ENCODE measurements around the gene RECQL. TPM values are rescaled to one million over a fixed set of nuclear protein-coding genes. Genes with fewer than 3 reads are reported as not detected.
A peak's percentile ranks its signal among the peaks of the same experiment; 100 is the strongest.
"Not testable (repeated sequence)": the region's sequence is repeated elsewhere in the genome, so short reads cannot be mapped to it uniquely, and the experiment has no call there.

The RECQL gene
- total RNA-seq, 2 experiments from 2014 or later, result 88.3 to 95.8 TPM

DNA sequence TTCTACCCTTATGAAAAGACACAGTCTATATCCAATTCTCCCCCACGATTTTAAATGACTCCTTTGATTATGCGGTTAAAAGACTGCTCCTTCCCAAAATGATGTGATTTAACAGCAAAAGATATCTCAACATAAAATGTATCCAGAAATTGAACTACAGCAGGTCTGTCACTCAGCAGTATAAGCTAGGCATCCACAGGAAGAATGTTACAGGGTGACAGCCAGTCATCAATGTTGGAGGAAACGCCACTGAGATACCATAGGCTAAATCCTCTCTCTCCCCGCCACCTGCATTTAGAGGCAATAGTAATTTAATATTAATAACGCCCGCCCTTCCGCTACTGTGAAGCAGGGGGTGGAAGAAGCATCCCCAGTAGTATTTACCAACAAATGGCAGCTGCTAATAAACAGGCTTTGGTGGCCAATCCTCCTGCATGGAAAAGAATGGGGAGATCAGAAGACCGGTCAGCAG is 613 bp downstream of the RECQL start:
- no peak overlapping the region for H3K27ac Mint-ChIP-seq
- H3K36me3 Mint-ChIP-seq (ENCODE audit: low read depth), result peaks cover 40% of the 10 kb centered on the region
- no peaks in the 10 kb centered on the region for H3K27me3 Mint-ChIP-seq
- H3K9me3 Mint-ChIP-seq, result no peaks in the 10 kb centered on the region
- DNase-seq, result no peak
- no peak overlapping the region for H3K4me3 Mint-ChIP-seq
- CTCF ChIA-PET, result interaction anchor here (0.9 to 2.2 kb wide), 5 partner anchors 9 to 63 kb away, joined by 3 to 11 read pairs (median 3); partner anchors contain the start of gene PYROXD1
- POLR2A ChIA-PET, result interaction anchor here (1.0 to 1.4 kb wide), 2 partner anchors 11 to 146 kb away, joined by 3 read pairs; no protein-coding TSS in a partner anchor
- peaks cover 56% of the 10 kb centered on the region for H3K4me1 Mint-ChIP-seq

DNA sequence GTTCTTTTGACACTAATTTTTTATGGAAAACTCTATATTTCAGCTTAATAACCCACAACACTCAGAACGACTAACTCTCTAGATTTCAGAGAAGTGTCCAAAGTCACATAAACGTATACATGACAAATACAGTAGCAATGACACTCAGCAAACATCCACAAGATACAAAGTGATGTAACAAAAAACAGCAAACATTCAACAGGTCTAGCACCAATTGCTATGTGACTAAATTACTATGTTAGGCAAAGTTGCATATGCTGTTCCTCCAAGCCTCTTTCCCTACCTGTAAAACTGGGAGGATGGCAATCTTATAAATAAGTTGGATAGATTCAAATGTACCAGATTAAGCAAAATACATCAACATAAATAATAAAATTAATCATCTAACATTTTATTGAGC is 1.7 kb downstream of the RECQL start:
- H3K27ac Mint-ChIP-seq, result no peak overlapping the region
- no peak for DNase-seq
- ChIA-PET POLR2A (no interaction called here), CTCF (interaction anchor here (1.5 kb wide), 1 partner anchor 28 kb away, joined by 5 read pairs; no protein-coding TSS in a partner anchor)
- H3K9me3 Mint-ChIP-seq, result no peaks in the 10 kb centered on the region
- peaks cover 49% of the 10 kb centered on the region for H3K4me1 Mint-ChIP-seq
- peaks cover 47% of the 10 kb centered on the region for H3K36me3 Mint-ChIP-seq (ENCODE audit: low read depth)
- H3K27me3 Mint-ChIP-seq, result no peaks in the 10 kb centered on the region
- no peak overlapping the region for H3K4me3 Mint-ChIP-seq

DNA sequence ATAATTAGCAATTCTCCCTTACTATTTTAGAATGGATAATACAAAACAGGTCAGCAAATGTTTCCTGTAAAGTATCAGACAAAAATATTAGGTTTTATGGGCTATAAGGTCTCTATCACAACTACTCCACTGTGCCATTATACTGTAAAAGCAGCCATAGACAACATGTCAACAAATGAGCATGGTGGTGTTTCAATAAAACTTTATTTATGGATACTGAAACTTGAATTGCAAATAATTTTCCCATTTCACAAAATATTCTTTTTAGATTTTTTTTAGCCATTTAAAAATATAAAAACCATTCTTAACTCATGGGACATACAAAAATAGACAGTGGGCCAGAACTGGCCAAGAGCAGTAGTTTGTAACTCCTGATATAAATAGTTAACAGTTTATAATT is 15.4 kb downstream of the RECQL start:
- ChIA-PET POLR2A (no interaction called here), CTCF (no interaction called here)
- Mint-ChIP-seq H3K4me3 (no peak overlapping the region), H3K27me3 (no peaks in the 10 kb centered on the region), H3K4me1 (peaks cover 7% of the 10 kb centered on the region), H3K36me3 (ENCODE audit: low read depth) (peaks cover 33% of the 10 kb centered on the region), H3K9me3 (no peaks in the 10 kb centered on the region), H3K27ac (no peak overlapping the region)
- DNase-seq, result no peak

DNA sequence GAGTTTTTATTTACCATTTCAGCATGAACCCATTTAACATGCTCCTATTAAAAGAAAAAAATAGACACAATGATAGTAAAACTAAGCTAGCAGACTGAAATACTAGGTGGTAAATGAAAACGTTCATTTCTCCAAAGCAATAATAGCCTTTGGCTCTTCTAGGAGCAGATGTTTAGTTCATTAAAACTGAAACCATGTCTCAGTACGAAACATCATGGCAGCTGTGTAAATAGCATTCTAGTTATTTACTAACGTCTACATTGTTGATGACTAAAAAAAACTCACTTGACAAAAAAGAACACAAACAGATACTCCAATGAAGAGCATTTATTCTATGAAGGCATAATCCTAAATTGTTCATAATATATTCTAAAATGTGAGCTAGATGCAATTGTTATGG is 17.9 kb downstream of the RECQL start:
- Mint-ChIP-seq H3K4me1 (peaks cover 3% of the 10 kb centered on the region), H3K27me3 (no peaks in the 10 kb centered on the region), H3K27ac (no peak overlapping the region), H3K36me3 (ENCODE audit: low read depth) (peaks cover 15% of the 10 kb centered on the region), H3K4me3 (no peak overlapping the region), H3K9me3 (no peaks in the 10 kb centered on the region)
- ChIA-PET CTCF (interaction anchor here (0.6 kb wide), 1 partner anchor 1132 kb away, joined by 3 read pairs; no protein-coding TSS in a partner anchor), POLR2A (interaction anchor here (0.6 kb wide), 1 partner anchor 213 kb away, joined by 5 read pairs; no protein-coding TSS in a partner anchor)
- DNase-seq, result no peak

DNA sequence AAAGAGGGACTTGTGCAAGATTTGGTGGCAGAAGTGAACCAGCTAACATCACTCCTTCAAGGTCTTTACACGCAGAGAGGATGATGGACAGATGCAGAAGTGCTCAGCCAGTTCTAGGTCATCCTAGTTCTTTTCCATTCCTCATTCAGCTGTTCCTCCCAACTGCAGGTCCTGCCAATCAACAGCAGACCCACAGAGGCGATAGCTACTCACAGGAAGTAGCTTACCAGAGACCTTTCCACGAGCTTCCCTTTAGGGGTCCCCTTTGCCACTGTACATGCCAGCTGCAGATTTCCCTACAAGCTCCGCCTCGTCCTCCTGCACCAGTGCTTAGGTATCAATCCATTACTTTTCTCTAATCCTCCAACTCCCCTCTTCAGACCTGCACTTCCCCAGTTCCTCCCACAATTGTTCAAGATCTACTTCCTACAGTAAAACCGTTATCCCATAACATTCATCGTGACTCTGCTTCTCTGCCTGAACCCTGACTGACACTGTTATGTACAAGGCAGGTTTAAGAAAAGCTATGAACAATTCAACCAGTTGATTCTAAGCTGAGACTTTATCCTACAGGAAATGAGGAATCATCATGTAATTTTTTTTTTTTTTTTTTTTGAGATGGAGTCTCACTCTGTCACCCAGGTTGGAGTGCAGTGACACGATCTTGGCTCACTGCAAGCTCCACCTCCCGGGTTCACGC is 22.5 kb downstream of the RECQL start:
- Mint-ChIP-seq H3K36me3 (ENCODE audit: low read depth) (peaks cover 28% of the 10 kb centered on the region), H3K4me1 (peaks cover 2% of the 10 kb centered on the region), H3K27ac (no peak overlapping the region), H3K4me3 (no peak overlapping the region), H3K9me3 (no peaks in the 10 kb centered on the region), H3K27me3 (no peaks in the 10 kb centered on the region)
- DNase-seq, result no peak
- POLR2A ChIA-PET, result interaction anchor here (1.3 kb wide), 1 partner anchor 169 kb away, joined by 3 read pairs; no protein-coding TSS in a partner anchor
- CTCF ChIA-PET, result interaction anchor here (0.6 to 1.3 kb wide), 4 partner anchors 10 to 149 kb away, joined by 3 to 4 read pairs (median 3); no protein-coding TSS in a partner anchor

DNA sequence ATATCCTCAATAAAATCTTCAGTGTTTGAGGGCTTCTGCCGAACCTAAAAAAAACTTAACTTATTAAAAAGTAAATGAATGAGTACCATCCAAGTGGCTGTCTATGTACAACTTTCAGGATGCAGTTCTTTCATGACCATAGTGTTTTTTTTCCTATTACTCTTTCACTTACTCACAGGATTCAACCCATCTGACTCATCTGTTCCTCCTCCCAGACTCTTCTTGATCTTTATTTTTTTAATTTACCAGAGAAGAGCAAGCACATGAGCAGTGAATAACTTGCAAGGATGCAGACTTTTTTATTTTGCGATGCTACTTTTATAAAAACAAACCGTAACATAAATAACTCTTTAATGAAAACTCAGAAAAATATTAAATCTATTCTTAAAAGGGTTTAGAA is 24.5 kb downstream of the RECQL start:
- Mint-ChIP-seq H3K36me3 (ENCODE audit: low read depth) (peaks cover 41% of the 10 kb centered on the region), H3K4me3 (no peak overlapping the region), H3K27ac (no peak overlapping the region), H3K4me1 (peaks cover 4% of the 10 kb centered on the region), H3K9me3 (no peaks in the 10 kb centered on the region), H3K27me3 (no peaks in the 10 kb centered on the region)
- ChIA-PET POLR2A (no interaction called here), CTCF (no interaction called here)
- no peak for DNase-seq

DNA sequence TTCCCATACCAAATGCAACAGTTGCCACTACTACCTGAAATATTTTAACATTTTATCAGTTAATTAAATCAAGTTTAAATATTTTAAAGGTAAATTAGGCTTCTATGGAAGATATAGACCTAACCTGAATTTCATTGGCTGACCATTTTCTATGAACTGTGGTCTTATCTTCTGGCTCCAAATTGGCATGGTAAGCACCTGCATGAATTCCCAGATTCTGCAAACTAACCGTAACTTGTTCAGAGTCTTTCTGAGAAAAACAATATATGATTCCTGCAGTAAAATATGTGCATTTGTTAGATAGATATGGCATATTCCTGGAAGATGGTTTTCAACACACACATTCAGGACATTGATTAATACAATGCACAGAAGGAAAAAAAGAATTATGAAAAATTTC is 25.9 kb downstream of the RECQL start:
- ChIA-PET POLR2A (no interaction called here), CTCF (no interaction called here)
- no peak for DNase-seq
- Mint-ChIP-seq H3K9me3 (no peaks in the 10 kb centered on the region), H3K4me3 (no peak overlapping the region), H3K27me3 (no peaks in the 10 kb centered on the region), H3K36me3 (ENCODE audit: low read depth) (peaks cover 46% of the 10 kb centered on the region), H3K27ac (no peak overlapping the region), H3K4me1 (peaks cover 7% of the 10 kb centered on the region)

DNA sequence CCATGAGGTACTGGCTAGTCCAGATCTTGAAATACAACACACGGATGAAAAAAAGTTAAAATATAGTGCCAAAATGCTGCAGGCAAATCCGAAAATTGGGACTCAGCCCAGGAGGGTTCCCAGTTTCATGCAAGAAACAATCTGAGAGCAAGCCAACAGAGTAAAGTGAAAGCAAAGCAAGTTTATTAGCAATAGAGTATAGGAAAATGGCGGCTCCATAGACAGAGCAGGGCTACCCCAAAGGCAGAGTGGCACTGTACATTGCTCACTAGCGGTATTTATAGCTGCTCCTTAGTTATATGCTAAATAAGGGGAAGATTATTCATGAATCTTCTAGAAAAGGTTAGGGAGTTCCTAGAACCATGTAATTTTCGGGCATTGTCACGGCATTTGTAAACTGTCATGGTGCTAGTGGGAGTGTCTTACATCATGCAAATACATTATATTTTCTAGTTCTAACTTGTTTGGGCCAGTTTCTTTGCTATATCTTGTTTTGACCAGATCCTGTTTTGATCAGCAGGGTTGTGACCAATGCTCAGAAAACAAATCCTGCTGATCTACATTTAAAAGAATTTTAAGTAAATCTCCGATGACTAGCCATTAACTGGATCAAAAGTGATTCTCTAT is 29.1 kb downstream of the RECQL start:
- ChIA-PET POLR2A (no interaction called here), CTCF (no interaction called here)
- Mint-ChIP-seq H3K9me3 (no peaks in the 10 kb centered on the region), H3K27me3 (no peaks in the 10 kb centered on the region), H3K36me3 (ENCODE audit: low read depth) (peaks cover 62% of the 10 kb centered on the region), H3K4me3 (no peak overlapping the region), H3K27ac (no peak overlapping the region), H3K4me1 (peaks cover 7% of the 10 kb centered on the region)
- DNase-seq, result no peak

DNA sequence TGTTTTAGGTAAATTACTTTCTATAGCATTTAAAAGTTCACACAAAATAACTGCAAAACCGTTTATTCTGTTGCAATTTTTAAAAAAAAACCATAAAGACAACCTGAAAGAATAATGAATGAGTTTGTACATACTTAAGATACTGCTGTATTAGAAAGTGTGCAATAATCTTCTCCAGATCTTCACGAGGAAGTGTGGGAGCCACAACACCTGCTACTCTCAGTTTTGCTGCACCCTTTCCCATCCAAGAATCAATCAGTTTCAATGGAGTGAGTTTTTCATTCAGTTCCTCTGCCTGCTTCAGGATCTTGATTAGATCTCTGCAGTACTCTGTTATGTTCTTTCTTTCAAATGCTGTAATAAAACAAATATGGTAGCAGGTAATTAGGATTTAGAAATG is 30.1 kb downstream of the RECQL start:
- POLR2A ChIA-PET, result no interaction called here
- H3K36me3 Mint-ChIP-seq (ENCODE audit: low read depth), result peaks cover 61% of the 10 kb centered on the region
- no peak overlapping the region for H3K27ac Mint-ChIP-seq

DNA sequence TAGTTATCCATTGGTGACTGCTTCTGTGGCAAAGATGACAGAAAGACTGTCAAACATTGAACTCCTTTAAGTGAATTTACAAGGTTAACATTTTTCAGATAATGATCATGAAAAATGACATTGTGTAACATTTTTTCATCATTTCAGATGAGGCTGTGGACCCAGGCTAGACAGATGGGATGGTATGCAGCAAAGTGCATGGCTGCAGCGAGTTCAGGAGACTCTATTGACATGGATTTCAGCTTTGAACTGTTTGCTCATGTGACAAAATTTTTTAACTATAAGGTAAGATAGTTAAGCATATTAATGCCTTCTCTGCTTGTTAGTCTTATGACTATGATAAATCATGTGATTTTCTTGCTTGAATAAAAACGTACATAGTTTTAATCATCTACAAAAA is 34.1 kb downstream of the RECQL start:
- H3K4me3 Mint-ChIP-seq, H3K27me3 Mint-ChIP-seq, POLR2A ChIA-PET, H3K9me3 Mint-ChIP-seq, H3K4me1 Mint-ChIP-seq, DNase-seq, CTCF ChIA-PET: not testable (repeated sequence)
- H3K27ac Mint-ChIP-seq, result peak overlapping the region; percentile 25
- H3K36me3 Mint-ChIP-seq (ENCODE audit: low read depth), result peaks cover 56% of the 10 kb centered on the region

More for the DNA sequence above, 30.1 kb downstream of the RECQL start:
- CTCF ChIA-PET, result no interaction called here
- Mint-ChIP-seq H3K4me1 (peaks cover 7% of the 10 kb centered on the region), H3K9me3 (no peaks in the 10 kb centered on the region), H3K27me3 (no peaks in the 10 kb centered on the region), H3K4me3 (no peak overlapping the region)
- no peak for DNase-seq

DNA sequence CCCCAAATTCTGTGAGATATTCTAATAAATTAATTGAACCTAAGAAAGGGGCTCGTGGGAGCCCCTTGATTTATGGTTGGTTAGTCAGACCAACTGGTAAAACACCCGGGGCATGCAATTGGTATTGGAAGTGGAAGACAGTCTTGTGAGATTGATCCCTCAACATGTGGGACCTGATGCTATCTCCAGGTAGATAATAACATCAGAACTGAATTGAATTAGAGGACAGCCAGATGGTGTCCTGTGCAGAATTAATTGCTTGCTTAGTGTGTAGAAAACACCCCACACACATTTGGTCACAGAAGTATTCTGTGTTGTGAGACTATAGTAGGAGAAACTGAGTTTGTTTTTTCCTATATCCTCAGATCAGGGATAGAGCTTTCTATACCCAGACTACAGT is 42.0 kb downstream of the RECQL start:
- no peak for DNase-seq
- Mint-ChIP-seq H3K36me3 (ENCODE audit: low read depth) (peaks cover 61% of the 10 kb centered on the region), H3K27ac (peak overlapping the region; percentile 46), H3K4me1 (peaks cover 46% of the 10 kb centered on the region), H3K9me3 (peaks cover 9% of the 10 kb centered on the region), H3K4me3 (no peak overlapping the region), H3K27me3 (no peaks in the 10 kb centered on the region)
- ChIA-PET CTCF (no interaction called here), POLR2A (interaction anchor here (0.7 kb wide), 1 partner anchor 38 kb away, joined by 3 read pairs; no protein-coding TSS in a partner anchor)

DNA sequence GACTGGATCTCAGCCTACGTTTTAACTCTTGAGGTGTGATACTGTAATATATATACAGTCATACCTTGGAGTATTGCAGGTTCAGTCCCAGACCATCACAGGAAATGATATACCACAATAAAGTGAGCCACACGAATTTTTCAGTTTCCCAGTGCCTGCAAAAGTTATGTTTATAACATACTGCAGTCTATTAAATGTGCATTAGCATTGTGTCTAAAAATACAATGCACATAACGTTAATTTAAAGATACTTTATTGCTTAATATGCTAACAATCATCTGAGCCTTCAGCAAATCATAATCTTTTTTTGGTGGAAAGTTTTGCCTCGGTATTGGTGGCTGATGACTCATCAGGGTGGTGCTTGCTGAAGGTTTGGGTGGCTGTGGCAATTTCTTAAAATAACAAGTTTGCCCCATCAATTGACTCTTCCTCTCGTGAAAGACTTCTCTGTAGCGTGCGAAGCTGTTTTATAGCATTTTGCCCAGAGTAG is 45.1 kb downstream of the RECQL start:
- Mint-ChIP-seq H3K27ac (peak overlapping the region; percentile 94), H3K27me3 (no peaks in the 10 kb centered on the region), H3K4me1 (peaks cover 62% of the 10 kb centered on the region), H3K9me3 (peaks cover 7% of the 10 kb centered on the region), H3K36me3 (ENCODE audit: low read depth) (peaks cover 60% of the 10 kb centered on the region), H3K4me3 (peak overlapping the region; percentile 35)
- ChIA-PET POLR2A (no interaction called here), CTCF (interaction anchor here (0.6 to 1.7 kb wide), 3 partner anchors 19 to 45 kb away, joined by 3 to 5 read pairs (median 3); partner anchors contain the start of genes GOLT1B, PYROXD1 and RECQL)
- peak; percentile 70 for DNase-seq

DNA sequence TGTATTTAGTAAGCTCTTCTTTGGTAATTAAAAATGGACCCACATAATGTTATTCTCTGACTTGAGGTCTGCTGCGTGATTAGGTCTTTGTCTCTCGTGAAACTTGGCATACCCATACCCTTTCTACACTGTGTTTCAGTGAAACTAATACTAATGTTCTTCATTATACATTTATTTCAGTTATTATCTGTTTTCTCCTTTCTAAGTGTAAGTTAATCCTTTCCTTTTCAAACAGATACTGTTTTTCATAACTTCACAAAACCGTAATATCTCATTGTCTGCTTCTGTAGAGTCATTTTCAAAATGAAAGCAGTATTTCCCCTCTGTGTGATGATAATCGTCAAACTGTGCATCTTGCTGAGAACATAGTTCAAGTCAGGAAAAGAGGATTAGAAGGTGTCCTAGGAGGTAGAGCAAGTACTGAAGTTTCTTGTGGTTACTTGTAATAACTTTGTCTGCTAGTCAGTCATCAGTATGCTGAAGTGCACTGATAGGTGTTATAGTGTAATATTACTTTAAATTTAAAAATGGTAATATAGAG is 48.1 kb downstream of the RECQL start:
- POLR2A ChIA-PET, result interaction anchor here (1.0 kb wide), 1 partner anchor 48 kb away, joined by 3 read pairs; the partner anchor contains the start of genes GOLT1B and RECQL
- Mint-ChIP-seq H3K9me3 (peaks cover 5% of the 10 kb centered on the region), H3K36me3 (ENCODE audit: low read depth) (peaks cover 62% of the 10 kb centered on the region), H3K4me3 (no peak overlapping the region), H3K4me1 (peaks cover 49% of the 10 kb centered on the region), H3K27me3 (no peaks in the 10 kb centered on the region), H3K27ac (peak overlapping the region; percentile 86)
- no peak for DNase-seq
- CTCF ChIA-PET, result no interaction called here
